ENCODE data around the gene WSB1.

DNA sequence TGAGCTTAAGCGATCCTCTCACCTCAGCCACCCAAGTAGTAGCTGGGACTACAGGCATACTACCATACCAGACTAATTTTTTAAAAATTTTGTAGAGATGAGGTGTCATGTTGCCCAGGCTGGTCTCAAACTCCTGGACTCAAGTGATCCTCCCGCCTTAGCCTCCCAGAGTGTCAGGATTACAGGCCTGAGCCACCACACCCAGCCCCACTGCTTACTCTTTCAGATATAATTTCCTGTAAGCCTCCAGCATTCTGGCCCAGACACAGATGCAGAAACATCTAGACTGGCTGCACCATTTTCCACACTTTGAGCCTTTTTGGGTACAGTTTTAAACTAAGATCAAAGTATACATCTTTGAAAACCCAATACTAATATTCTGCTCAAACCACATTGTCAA is 8.4 kb upstream of the WSB1 start:
- TF ChIP-seq, protein P1, sequence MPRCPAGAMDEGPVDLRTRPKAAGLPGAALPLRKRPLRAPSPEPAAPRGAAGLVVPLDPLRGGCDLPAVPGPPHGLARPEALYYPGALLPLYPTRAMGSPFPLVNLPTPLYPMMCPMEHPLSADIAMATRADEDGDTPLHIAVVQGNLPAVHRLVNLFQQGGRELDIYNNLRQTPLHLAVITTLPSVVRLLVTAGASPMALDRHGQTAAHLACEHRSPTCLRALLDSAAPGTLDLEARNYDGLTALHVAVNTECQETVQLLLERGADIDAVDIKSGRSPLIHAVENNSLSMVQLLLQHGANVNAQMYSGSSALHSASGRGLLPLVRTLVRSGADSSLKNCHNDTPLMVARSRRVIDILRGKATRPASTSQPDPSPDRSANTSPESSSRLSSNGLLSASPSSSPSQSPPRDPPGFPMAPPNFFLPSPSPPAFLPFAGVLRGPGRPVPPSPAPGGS (IDR thresholded peaks at IDR 0.05), result no peak
- TF ChIP-seq CHD2 (IDR thresholded peaks at IDR 0.05; ENCODE audit: low read length, partially characterized antibody), result no peak
- TF ChIP-seq MAFK (IDR thresholded peaks at IDR 0.05; ENCODE audit: partially characterized antibody), result no peak
- no peak for TF ChIP-seq CTCF (IDR thresholded peaks at IDR 0.05)
- TF ChIP-seq BHLHE40 (IDR thresholded peaks at IDR 0.05; ENCODE audit: low read depth, low read length), result no peak
- no peak for TF ChIP-seq ZNF302 (CRISPR knock-in tag; IDR thresholded peaks at IDR 0.05)
- no peak for TF ChIP-seq REST (IDR thresholded peaks at IDR 0.05)
- no peak for TF ChIP-seq PHF8 (IDR thresholded peaks at IDR 0.05; ENCODE audit: borderline replicate concordance, low read depth)
- no peak for TF ChIP-seq CEBPB (IDR thresholded peaks at IDR 0.05)
- TF ChIP-seq USF2 (IDR thresholded peaks at IDR 0.05), result no peak
